Endodermal cell (in vitro differentiated cells): ENCODE measurements around the gene DERL2. TPM values are rescaled to one million over a fixed set of nuclear protein-coding genes. Genes with fewer than 3 reads are reported as not detected.

Source experiments
- DNase-seq: peaks from one replicate; pipeline ENCODE4 v3.0.0-alpha.2; 2017
- H3K27ac ChIP-seq: 2 replicates; pipeline ENCODE4 v1.5.1; 2013; ENCODE audit warnings: mild to moderate bottlenecking, low read depth, low read length, moderate library complexity
- H3K27me3 ChIP-seq: 2 replicates; pipeline ENCODE4 v1.6.1; 2013; ENCODE audit warnings: mild to moderate bottlenecking, low read length, moderate library complexity; ENCODE audit not compliant: insufficient read depth, control insufficient read depth, poor library complexity, severe bottlenecking
- H3K36me3 ChIP-seq: 2 replicates; pipeline ENCODE4 v1.7.0; 2013; ENCODE audit warnings: mild to moderate bottlenecking, low read length, moderate library complexity; ENCODE audit not compliant: control insufficient read depth, insufficient read depth
- H3K4me1 ChIP-seq: one replicate; pipeline ENCODE4 v1.7.0; 2013; ENCODE audit warnings: low read length; ENCODE audit not compliant: control insufficient read depth, insufficient read depth
- H3K4me3 ChIP-seq: 2 replicates; pipeline ENCODE4 v1.5.1; 2013; ENCODE audit warnings: mild to moderate bottlenecking, low read length, moderate library complexity
- H3K9ac ChIP-seq: 2 replicates; pipeline ENCODE4 v1.6.1; 2013; ENCODE audit warnings: mild to moderate bottlenecking, low read length, moderate library complexity; ENCODE audit not compliant: poor library complexity, severe bottlenecking; ENCODE audit errors: extremely low read depth
- H3K9me3 ChIP-seq: 2 replicates; pipeline ENCODE4 v1.6.1; 2013; ENCODE audit warnings: mild to moderate bottlenecking, low read length, moderate library complexity; ENCODE audit not compliant: control insufficient read depth
- H3K27ac Mint-ChIP-seq: 2 replicates; pipeline ENCODE4 v1.8.0; 2020; ENCODE audit warnings: mixed read lengths
- H3K27me3 Mint-ChIP-seq: 2 replicates; pipeline ENCODE4 v1.8.0; 2021; ENCODE audit warnings: mild to moderate bottlenecking, mixed read lengths; ENCODE audit not compliant: insufficient read depth
- H3K36me3 Mint-ChIP-seq: 2 replicates; pipeline ENCODE4 v1.8.0; 2020; ENCODE audit warnings: low read depth, mixed read lengths
- H3K4me1 Mint-ChIP-seq: 2 replicates; pipeline ENCODE4 v1.8.0; 2020; ENCODE audit warnings: mixed read lengths
- H3K4me3 Mint-ChIP-seq: 2 replicates; pipeline ENCODE4 v1.8.0; 2020; ENCODE audit warnings: mild to moderate bottlenecking, moderate library complexity, mixed read lengths
- H3K9me3 Mint-ChIP-seq: 2 replicates; pipeline ENCODE4 v1.8.0; 2020; ENCODE audit warnings: mild to moderate bottlenecking, mixed read lengths
- WGBS, 2 experiments: methylation state at CpG; one replicate each; pipeline versions ENCODE4 v1.1.5 to v1.1.7; 2013; ENCODE audit warnings: missing lambda C conversion rate in 2 of 2, mixed read lengths in 1 of 2; ENCODE audit not compliant: insufficient coverage in 1 of 2, insufficient read length in 1 of 2; 5-methylcytosine and 5-hydroxymethylcytosine counted together
- total RNA-seq, 2 donors: library from RNA; stranded (reverse); fragmentation: NEBNext Ultra II Directional in 1 of 2; extraction: Animal tissue kit (Norgen Biotek cat#: 25700) in 1 of 2; gene quantifications; 2 replicates in 1 of 2; 3 replicates in 1 of 2; pipeline ENCODE4 v1.2.1, GENCODE V29; 2021
- TF ChIP-seq, protein P1 (sequence below): fragments of 200-600 bp; sonication (generic); conservative IDR thresholded peaks from 2 replicates; pipeline ENCODE4 v1.5.0; 2021; ENCODE audit warnings: antibody characterized with exemption, mild to moderate bottlenecking

Gene DERL2
- total RNA-seq, 2 donors from 2014 or later = 68.0 to 75.1 TPM

DNA sequence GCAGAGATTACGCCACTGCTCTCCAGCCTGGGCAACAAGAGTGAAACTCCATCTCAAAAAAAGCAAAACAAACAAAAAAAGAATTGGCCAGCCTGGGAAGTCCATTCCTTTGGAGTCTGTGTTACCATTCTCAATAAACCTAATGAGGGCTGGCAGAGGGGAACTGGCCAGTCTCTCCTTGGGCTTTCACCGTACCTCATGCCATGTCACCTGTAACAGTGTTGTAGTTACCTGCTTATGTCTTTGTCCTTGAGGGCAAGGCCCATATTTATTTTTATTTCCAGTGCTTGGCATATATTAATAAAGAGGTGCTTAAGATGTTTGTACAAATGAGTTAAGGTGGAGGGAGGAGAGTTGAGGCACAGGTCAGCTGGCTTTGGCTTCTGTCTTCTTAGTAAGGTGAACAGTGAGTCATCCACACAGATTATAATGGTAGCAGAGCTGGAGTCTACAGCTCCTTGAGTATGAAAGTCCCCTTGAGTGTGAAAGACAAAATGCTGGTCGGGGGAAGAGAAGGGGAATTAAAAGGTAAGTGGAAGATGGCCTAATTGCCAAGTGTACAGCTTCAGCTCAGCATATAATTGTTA lies 55.5 kb downstream of the DERL2 start:
- Histone ChIP-seq H3K36me3 (peaks cover 80% of the 10 kb centered on the region), H3K4me1 (no peaks in the 10 kb centered on the region), H3K9ac (no peak overlapping the region), H3K4me3 (no peak overlapping the region), H3K27me3 (no peaks in the 10 kb centered on the region), H3K27ac (no peak overlapping the region), H3K9me3 (no peaks in the 10 kb centered on the region)
- Mint-ChIP-seq H3K27me3 (no peaks in the 10 kb centered on the region), H3K9me3 (no peaks in the 10 kb centered on the region), H3K4me3 (no peak overlapping the region), H3K36me3 (peaks cover 81% of the 10 kb centered on the region), H3K4me1 (no peaks in the 10 kb centered on the region), H3K27ac (no peak overlapping the region)
- 93 to 100% methylated on average over 3 of the region's 3 CpGs for WGBS, 2 experiments
- TF ChIP-seq, protein P1, sequence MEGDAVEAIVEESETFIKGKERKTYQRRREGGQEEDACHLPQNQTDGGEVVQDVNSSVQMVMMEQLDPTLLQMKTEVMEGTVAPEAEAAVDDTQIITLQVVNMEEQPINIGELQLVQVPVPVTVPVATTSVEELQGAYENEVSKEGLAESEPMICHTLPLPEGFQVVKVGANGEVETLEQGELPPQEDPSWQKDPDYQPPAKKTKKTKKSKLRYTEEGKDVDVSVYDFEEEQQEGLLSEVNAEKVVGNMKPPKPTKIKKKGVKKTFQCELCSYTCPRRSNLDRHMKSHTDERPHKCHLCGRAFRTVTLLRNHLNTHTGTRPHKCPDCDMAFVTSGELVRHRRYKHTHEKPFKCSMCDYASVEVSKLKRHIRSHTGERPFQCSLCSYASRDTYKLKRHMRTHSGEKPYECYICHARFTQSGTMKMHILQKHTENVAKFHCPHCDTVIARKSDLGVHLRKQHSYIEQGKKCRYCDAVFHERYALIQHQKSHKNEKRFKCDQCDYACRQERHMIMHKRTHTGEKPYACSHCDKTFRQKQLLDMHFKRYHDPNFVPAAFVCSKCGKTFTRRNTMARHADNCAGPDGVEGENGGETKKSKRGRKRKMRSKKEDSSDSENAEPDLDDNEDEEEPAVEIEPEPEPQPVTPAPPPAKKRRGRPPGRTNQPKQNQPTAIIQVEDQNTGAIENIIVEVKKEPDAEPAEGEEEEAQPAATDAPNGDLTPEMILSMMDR = no peak
- DNase-seq = no peak

DNA sequence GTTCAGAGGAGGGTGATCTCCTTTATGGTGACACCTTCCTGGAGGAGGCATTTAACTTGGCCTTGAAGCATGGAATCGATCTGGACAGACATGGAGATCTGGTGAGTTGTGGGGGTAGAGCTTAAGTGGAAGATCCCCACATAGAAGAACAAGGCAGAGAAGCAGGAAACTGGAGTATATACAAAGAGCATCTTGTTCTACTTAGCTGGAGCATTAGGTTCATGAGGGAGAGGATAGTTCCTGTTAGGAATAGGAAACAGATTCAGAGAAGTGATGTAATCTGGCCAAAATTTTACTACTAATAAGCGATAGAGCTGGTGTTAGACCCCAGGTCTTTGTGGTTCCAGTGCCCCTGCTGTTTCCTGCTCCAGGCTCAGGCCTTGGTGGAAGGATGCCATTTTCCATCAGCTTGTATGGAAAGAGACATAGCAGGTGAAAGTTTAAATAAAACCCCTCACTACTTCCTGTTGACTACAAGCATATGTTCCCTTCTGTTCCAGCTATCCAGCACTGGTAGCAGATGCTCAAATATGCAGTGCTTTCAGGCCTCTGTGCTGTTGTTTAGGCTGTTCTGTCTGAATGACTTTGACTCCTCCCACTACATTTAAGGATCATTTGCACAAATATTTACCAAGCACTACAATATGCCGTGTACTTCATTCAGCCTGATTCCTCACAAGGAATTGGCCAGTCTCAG lies 56.6 kb downstream of the DERL2 start:
- WGBS, 2 experiments = 94 to 95% methylated on average over 3 of the region's 3 CpGs

DNA sequence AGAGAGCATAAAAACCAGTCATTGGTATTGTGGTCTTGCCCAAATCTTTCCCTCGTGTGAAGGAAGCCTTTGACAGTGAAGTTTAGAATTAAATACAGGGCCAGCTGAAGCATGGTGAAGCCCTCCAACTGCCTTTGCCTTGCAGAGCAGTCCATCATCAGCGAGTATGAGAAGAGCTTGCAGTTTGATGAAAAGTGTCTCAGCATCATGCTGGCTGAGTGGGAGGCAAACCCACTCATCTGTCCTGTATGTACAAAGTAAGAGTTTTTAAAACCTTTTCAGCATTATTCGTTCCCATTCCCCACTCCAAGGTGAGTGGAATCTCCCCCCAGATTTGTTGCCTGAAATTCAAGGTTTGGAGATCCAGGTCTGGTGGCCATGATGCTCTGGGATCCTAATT lies 60.2 kb downstream of the DERL2 start:
- no peak for DNase-seq
- no peak overlapping the region for H3K27ac Mint-ChIP-seq
- Histone ChIP-seq H3K4me3 (no peak overlapping the region), H3K27me3 (no peaks in the 10 kb centered on the region), H3K4me1 (no peaks in the 10 kb centered on the region), H3K9ac (no peak overlapping the region), H3K9me3 (no peaks in the 10 kb centered on the region), H3K27ac (no peak overlapping the region), H3K36me3 (peaks cover 75% of the 10 kb centered on the region)
- H3K9me3 Mint-ChIP-seq = no peaks in the 10 kb centered on the region
- WGBS, 2 experiments = 96 to 100% methylated on average over 3 of the region's 3 CpGs
- peaks cover 84% of the 10 kb centered on the region for H3K36me3 Mint-ChIP-seq
- no peak overlapping the region for H3K4me3 Mint-ChIP-seq
- no peaks in the 10 kb centered on the region for H3K27me3 Mint-ChIP-seq
- H3K4me1 Mint-ChIP-seq = peaks cover 5% of the 10 kb centered on the region
- TF ChIP-seq, protein P1 = no peak

More for the DNA sequence above, 56.6 kb downstream of the DERL2 start:
- H3K9me3 Mint-ChIP-seq = no peaks in the 10 kb centered on the region
- Histone ChIP-seq H3K9me3 (no peaks in the 10 kb centered on the region), H3K4me3 (no peak overlapping the region), H3K9ac (no peak overlapping the region), H3K36me3 (peaks cover 82% of the 10 kb centered on the region), H3K4me1 (no peaks in the 10 kb centered on the region), H3K27me3 (no peaks in the 10 kb centered on the region), H3K27ac (no peak overlapping the region)
- TF ChIP-seq, protein P1 = no peak
- no peak overlapping the region for H3K4me3 Mint-ChIP-seq
- no peak overlapping the region for H3K27ac Mint-ChIP-seq
- DNase-seq = no peak
- H3K4me1 Mint-ChIP-seq = no peaks in the 10 kb centered on the region
- H3K27me3 Mint-ChIP-seq = no peaks in the 10 kb centered on the region
- H3K36me3 Mint-ChIP-seq = peaks cover 86% of the 10 kb centered on the region
